Testis (tissue), 2 donors: ENCODE data around the gene ERVFRD-1.

Source experiments
- CTCF ChIP-seq, 3 experiments: fragments of 450-650 bp in 2 of 3; fragments of 200-600 bp in 1 of 3; sonication (generic) in 1 of 3; IDR thresholded peaks; one replicate each; pipeline ENCODE4 v1.5.1; 2016 to 2019; ENCODE audit warnings: antibody characterized with exemption in 3 of 3, mild to moderate bottlenecking in 2 of 3, moderate library complexity in 1 of 3
- POLR2A ChIP-seq: fragments of 450-650 bp; IDR thresholded peaks from one replicate; pipeline ENCODE4 v1.6.1; 2017; ENCODE audit warnings: antibody characterized with exemption, mild to moderate bottlenecking, moderate library complexity

- TF ChIP-seq CTCF (IDR thresholded peaks at IDR 0.05): no peak
- TF ChIP-seq POLR2A: no peak
Measured at GRCh38 chr6:11129908-11130565, 18.5 kb upstream of the ERVFRD-1 start.
